Esophagus squamous epithelium (tissue), 5 donors: ENCODE measurements around the gene TRIM40. TPM values are rescaled to one million over a fixed set of nuclear protein-coding genes. Genes with fewer than 3 reads are reported as not detected.

ENCODE experiments used
- DNase-seq: peaks from one replicate; lab custom pipeline; 2025; lab: John Stamatoyannopoulos, UW
- H3K27ac ChIP-seq, 4 donors: fragments of 200-600 bp; sonication (generic); one replicate each; pipeline ENCODE4 v1.5.1; 2016 to 2019; ENCODE audit warnings: mild to moderate bottlenecking in 1 of 4
- H3K27me3 ChIP-seq, 4 donors: fragments of 200-600 bp; sonication (generic); 1 replicate in 3 of 4; 2 replicates in 1 of 4; pipeline versions ENCODE4 v1.5.1 to v1.6.0; 2017 to 2021; ENCODE audit warnings: antibody characterized with exemption in 1 of 4
- H3K36me3 ChIP-seq, 3 donors: fragments of 200-600 bp; sonication (generic); one replicate each; pipeline ENCODE4 v1.5.1; 2016 to 2019
- H3K4me1 ChIP-seq, 3 donors: fragments of 200-600 bp; sonication (generic); one replicate each; pipeline ENCODE4 v1.5.1; 2017 to 2019
- H3K4me3 ChIP-seq, 4 donors: fragments of 200-600 bp; sonication (generic); 1 replicate in 3 of 4; 2 replicates in 1 of 4; pipeline ENCODE4 v1.5.1; 2016 to 2019; ENCODE audit warnings: mild to moderate bottlenecking in 2 of 4, moderate library complexity in 1 of 4
- H3K9me3 ChIP-seq, 3 donors: fragments of 200-600 bp; sonication (generic); one replicate each; pipeline ENCODE4 v1.5.1; 2016 to 2019
- CTCF ChIP-seq, 6 experiments: fragments of 450-650 bp in 4 of 6; fragments of 200-600 bp in 2 of 6; sonication (generic) in 2 of 6; IDR thresholded peaks; one replicate each; pipeline ENCODE4 v1.5.1; 2016 to 2019; ENCODE audit warnings: antibody characterized with exemption in 6 of 6, mild to moderate bottlenecking in 4 of 6, moderate library complexity in 4 of 6
- POLR2A ChIP-seq, 4 donors: fragments of 450-650 bp; IDR thresholded peaks; one replicate each; pipeline ENCODE4 v1.6.1; 2017; ENCODE audit warnings: antibody characterized with exemption in 4 of 4, mild to moderate bottlenecking in 4 of 4, moderate library complexity in 3 of 4
- WGBS, 2 donors: methylation state at CpG; one replicate each; pipeline ENCODE4 v1.1.5; 2018; 5-methylcytosine and 5-hydroxymethylcytosine counted together
- intact Hi-C: fragments of 100-400 bp; cut with DNase I; formaldehyde crosslinking; loops from one replicate; pipeline ENCODE4 v1.15.0; 2022
- total RNA-seq, 4 donors: library from RNA; depleted of rRNA; stranded (reverse); fragments of >200 nt; gene quantifications; one replicate each; pipeline ENCODE4 v1.1.0, GENCODE V29; 2016
- donor health status: DM: yes; HTN: yes; CAD: no.

The TRIM40 gene, protein sequence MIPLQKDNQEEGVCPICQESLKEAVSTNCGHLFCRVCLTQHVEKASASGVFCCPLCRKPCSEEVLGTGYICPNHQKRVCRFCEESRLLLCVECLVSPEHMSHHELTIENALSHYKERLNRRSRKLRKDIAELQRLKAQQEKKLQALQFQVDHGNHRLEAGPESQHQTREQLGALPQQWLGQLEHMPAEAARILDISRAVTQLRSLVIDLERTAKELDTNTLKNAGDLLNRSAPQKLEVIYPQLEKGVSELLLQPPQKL
- not detected for total RNA-seq

DNA sequence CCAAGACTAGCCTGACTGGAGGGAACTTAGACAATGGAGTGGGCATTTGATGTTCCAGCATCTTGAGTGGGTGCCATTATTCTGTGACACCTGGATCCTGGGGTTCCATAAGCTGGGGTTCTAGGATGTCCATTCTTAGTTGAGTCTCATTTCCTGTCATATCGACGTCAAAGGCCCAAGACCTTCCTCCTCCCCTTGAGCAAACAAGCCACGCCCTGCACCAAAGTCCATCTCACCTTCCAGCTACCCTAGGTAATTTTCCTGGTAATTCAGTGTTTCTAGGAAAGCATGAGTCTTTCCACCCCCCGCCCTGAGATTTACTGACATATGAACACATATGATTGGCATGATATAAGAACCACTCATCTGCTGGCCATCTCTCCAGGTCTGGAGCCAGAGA is at the start of gene TRIM40:
Gene TRIM40 (plus strand): TSS at position 384 of the 400 bp plus-strand sequence. CDS start 897 bp downstream, outside the sequence.
- whole genome bisulfite sequencing, 2 donors: 47 to 56% methylated on average over 4 of the region's 4 CpGs
- intact Hi-C loops: no loop called here
- no peaks in the 10 kb centered on the region for H3K36me3 ChIP-seq
- peaks cover 0 to 83% (median under 1%) of the 10 kb centered on the region in 4 donors for H3K27me3 ChIP-seq
- H3K9me3 ChIP-seq: no peaks in the 10 kb centered on the region
- no peak for DNase-seq
- peaks cover 0 to 3% (median 2%) of the 10 kb centered on the region in 3 donors for H3K4me1 ChIP-seq
- H3K27ac ChIP-seq: no peak within 1 kb of the TSS
- no peak for TF ChIP-seq POLR2A (IDR thresholded peaks at IDR 0.05)
- no peak for TF ChIP-seq CTCF (IDR thresholded peaks at IDR 0.05)
- no peak within 1 kb of the TSS for H3K4me3 ChIP-seq

GRCh38 chr6:30087876-30088275 is 48.1 kb upstream of the TRIM40 start:
- intact Hi-C loops: no loop called here
- Histone ChIP-seq H3K9me3 (no peaks in the 10 kb centered on the region), H3K27ac (no peak overlapping the region), H3K4me3 (no peak overlapping the region), H3K27me3 (peaks cover 0 to 64% (median 0%) of the 10 kb centered on the region in 4 donors), H3K36me3 (no peaks in the 10 kb centered on the region), H3K4me1 (peaks cover 0 to 13% (median 0%) of the 10 kb centered on the region in 3 donors)
- no peak for DNase-seq
- TF ChIP-seq POLR2A (IDR thresholded peaks at IDR 0.05): no peak
- TF ChIP-seq CTCF (IDR thresholded peaks at IDR 0.05): no peak
- WGBS, 2 donors: 52 to 69% methylated on average over 5 of the region's 5 CpGs

DNA sequence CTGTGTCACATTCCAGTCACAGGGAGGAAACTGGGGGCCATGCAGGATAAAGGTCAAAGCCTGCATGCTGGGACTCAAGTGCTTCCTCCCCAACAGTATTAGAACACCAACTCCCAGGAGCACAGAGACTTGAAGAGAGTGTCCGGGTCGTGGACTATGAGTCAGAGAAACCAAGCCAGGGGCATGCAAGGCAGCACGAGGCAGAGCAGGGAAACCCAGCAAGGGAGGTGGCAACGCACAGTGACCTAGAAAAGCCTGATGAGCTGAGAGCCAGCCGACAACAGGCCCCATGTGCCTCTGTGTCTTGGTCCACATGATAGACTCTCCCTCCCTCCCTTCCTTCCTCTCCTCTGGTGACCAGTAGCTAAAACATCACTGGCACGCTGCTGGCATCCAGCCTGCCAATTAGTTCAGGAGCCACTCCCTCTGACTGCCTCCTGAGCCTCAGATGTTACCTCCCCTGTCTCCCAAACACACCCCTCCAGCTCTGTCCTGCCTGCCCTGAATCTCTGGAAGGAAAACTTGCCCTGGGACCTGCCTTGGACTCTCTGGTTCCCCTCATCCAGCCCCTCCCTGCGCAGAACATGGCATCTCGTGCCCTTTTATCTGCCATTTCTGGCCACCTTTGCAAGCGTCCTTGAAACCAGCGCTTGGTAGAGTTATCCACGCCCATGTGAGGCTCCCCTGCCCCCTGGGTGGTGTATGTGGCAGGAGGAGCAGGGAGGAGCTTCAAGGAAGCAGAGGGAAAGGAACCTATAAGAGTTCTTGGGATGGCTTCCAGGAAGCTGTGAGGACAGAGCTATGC is 44.2 kb upstream of the TRIM40 start:
- Histone ChIP-seq H3K4me1 (peaks cover 0 to 13% (median 0%) of the 10 kb centered on the region in 3 donors), H3K4me3 (no peak overlapping the region), H3K36me3 (no peaks in the 10 kb centered on the region), H3K27ac (peak overlapping the region in 3 of 4 donors; percentile 32 to 72 (median 56)), H3K9me3 (no peaks in the 10 kb centered on the region), H3K27me3 (peaks cover 0 to 94% (median 0%) of the 10 kb centered on the region in 4 donors)
- no peak for DNase-seq
- intact Hi-C loops: no loop called here
- TF ChIP-seq POLR2A (IDR thresholded peaks at IDR 0.05) (no peak), CTCF (IDR thresholded peaks at IDR 0.05) (no peak)
- 35 to 62% methylated on average over 8 to 11 of the region's 11 CpGs for WGBS, 2 donors

GRCh38 chr6:30092852-30093543 is 42.9 kb upstream of the TRIM40 start:
- Histone ChIP-seq H3K4me3 (no peak overlapping the region), H3K27ac (no peak overlapping the region), H3K36me3 (no peaks in the 10 kb centered on the region), H3K4me1 (peaks cover 0 to 13% (median 0%) of the 10 kb centered on the region in 3 donors), H3K27me3 (peaks cover 0 to 95% (median 0%) of the 10 kb centered on the region in 4 donors), H3K9me3 (no peaks in the 10 kb centered on the region)
- intact Hi-C loops: no loop called here
- TF ChIP-seq CTCF (IDR thresholded peaks at IDR 0.05) (no peak), POLR2A (IDR thresholded peaks at IDR 0.05) (no peak)
- no peak for DNase-seq
- WGBS, 2 donors: 53 to 78% methylated on average over 6 of the region's 6 CpGs
